Endothelial cell of umbilical vein (primary cell): ENCODE data around the gene BRSK1.

Experiments used
- CTCF ChIP-seq, 2 donors: IDR thresholded peaks; 1 replicate in 1 of 2; 2 replicates in 1 of 2; pipeline ENCODE4 v1.5.1; 2011; ENCODE audit warnings: low read length in 2 of 2, mild to moderate bottlenecking in 2 of 2, moderate library complexity in 2 of 2, control low read depth in 1 of 2, inconsistent platforms in 1 of 2, low read depth in 1 of 2; ENCODE audit not compliant: insufficient read depth in 1 of 2; ENCODE audit errors: extremely low read depth in 1 of 2
- FOS ChIP-seq: IDR thresholded peaks from 2 replicates; pipeline ENCODE4 v1.6.1; 2011; ENCODE audit warnings: mild to moderate bottlenecking, low read length, moderate library complexity, borderline replicate concordance; ENCODE audit not compliant: insufficient read depth
- POLR2A ChIP-seq: IDR thresholded peaks from 2 replicates; pipeline ENCODE4 v1.6.1; 2012; ENCODE audit warnings: low read depth, mild to moderate bottlenecking, control low read depth, low read length
- POLR2AphosphoS5 ChIP-seq: IDR thresholded peaks from 2 replicates; pipeline ENCODE4 v1.6.1; 2012; ENCODE audit warnings: low read depth, mild to moderate bottlenecking, control low read depth, low read length, moderate library complexity; ENCODE audit not compliant: insufficient read depth

GRCh38 chr19:55258476-55258827, 25.3 kb upstream of the BRSK1 start:
- TF ChIP-seq CTCF (IDR thresholded peaks at IDR 0.05; ENCODE audit: extremely low read depth in 1 of 2, insufficient read depth in 1 of 2, low read depth in 1 of 2, low read length in 2 of 2) (no peak), POLR2AphosphoS5 (no peak), POLR2A (no peak), FOS (no peak)
